GM12872 (cell line): Measurements from ENCODE around the gene PGBD5.

ENCODE experiments used
- TF ChIP-seq, protein P1 (sequence below): IDR thresholded peaks from 3 replicates; pipeline ENCODE4 v1.5.1; 2011; ENCODE audit warnings: low read depth, mild to moderate bottlenecking, low read length, moderate library complexity; ENCODE audit not compliant: insufficient read depth

The PGBD5 gene

DNA sequence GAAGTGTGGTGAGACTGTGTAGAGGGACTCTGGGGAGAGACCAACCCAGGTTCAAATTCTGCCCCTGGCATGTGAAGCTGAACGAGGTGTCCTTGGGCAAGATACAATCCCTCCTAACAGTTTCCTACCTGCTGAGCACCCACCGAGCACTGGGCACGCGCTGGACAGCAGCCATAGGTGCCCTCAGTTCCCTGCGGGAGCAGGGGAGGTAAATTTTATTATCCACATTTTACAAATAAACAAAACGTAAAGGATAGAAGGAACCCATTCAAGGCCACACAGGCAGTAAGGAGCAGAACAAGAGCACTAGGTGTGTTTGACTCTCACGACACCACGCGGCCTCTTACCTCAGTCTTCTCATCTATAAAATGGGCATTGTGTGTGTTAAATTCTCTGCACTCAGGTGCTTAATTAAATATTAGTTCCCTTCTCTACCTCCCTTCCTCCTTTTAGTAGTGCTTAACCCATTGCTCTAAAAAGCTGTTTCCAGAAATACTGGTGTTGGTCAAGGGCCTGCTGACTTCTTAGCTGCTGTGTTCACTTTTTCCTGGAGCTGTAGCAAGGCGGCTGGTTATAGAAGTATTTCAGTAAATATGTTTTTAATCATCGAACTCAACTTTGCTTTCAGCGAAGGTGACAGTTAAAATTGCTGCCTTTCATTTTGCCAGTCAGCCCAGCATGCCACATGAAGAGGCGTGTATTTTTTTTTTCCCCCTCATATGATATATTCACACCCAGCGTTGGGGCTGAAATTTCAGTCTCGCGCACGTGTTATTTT lies 41.6 kb downstream of the PGBD5 start:
- TF ChIP-seq, protein P1, sequence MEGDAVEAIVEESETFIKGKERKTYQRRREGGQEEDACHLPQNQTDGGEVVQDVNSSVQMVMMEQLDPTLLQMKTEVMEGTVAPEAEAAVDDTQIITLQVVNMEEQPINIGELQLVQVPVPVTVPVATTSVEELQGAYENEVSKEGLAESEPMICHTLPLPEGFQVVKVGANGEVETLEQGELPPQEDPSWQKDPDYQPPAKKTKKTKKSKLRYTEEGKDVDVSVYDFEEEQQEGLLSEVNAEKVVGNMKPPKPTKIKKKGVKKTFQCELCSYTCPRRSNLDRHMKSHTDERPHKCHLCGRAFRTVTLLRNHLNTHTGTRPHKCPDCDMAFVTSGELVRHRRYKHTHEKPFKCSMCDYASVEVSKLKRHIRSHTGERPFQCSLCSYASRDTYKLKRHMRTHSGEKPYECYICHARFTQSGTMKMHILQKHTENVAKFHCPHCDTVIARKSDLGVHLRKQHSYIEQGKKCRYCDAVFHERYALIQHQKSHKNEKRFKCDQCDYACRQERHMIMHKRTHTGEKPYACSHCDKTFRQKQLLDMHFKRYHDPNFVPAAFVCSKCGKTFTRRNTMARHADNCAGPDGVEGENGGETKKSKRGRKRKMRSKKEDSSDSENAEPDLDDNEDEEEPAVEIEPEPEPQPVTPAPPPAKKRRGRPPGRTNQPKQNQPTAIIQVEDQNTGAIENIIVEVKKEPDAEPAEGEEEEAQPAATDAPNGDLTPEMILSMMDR, result no peak

DNA sequence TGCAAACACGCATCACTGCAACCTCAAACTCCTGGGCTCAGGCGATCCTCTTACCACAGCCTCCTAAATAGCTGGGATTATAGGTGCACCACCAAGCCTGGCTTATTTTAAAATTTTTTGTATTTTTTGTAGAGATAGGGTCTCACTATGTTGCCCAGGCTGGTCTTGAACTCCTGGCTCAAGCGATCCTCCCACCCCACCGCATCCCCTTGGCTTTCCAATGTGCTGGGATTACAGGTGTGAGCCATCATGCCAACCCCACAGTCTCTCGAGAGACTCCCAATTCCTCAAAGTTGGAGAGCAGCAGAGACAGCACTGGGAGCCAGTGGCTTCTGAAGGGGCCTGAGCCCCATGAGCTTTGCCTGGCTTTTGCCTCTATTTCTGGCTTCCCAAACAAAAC lies 42.7 kb downstream of the PGBD5 start:
- TF ChIP-seq, protein P1, result no peak

DNA sequence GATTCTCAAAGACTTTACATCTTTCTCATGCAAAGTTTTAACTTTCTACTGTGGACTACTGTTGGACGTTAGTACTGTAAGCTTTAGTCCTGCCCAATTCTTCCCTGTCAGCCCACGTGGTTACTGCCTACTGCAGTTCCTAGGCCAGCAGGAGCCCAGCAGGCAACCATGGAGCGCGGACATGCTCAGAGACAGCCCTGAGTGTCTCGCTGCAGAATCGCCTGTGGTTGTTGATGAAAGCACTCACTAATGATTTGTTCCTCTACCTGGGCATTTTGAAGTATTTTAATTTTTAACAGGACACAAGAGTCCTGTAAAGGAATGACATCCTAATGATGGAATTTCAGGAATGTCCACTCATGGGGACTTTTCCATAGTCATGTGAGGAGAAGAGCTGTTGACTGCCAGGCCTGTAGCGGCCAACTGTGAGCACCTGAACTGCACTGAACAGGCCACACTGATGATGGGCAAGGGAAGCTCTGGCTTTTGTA lies 44.1 kb downstream of the PGBD5 start:
- TF ChIP-seq, protein P1, result no peak

DNA sequence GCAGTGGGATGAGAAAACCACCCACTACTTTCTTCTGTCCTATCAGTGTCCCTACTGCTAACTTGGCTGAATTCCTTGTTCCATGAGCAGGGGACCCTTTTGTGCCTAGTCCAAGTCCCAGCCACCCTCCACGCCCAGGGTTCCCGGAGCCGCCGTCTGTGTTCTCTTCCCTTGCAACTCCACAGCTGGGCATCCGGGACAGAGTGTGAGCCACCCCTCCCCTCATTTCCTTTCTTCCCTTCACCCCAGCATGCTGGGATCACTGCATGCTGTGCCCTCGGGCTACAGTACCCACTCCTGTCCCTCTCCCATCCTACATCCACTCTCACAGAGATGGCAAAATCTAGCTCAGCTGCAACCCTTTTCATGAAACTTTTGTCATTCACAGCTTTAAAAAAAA lies 44.5 kb downstream of the PGBD5 start:
- TF ChIP-seq, protein P1, result no peak

DNA sequence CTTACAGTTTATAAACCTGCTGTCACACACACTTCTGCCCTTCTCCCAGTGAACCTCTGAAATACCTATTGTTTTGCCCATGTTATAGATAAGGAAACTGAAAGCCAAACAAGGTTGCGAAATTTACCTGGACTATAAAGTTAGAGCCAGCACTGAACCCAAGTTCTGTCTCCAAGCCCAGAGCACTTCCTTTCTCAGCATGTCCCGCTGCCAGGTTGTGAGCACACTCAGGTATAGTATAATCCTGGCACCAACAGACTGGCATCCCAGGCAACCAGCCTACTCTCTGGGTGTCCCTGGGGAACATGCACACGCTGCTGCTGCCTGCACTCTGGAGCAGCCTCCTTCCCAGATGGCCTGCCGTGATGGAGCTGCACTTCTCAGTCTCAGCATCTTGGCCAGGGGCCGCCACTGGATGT lies 45.1 kb downstream of the PGBD5 start:
- TF ChIP-seq, protein P1, result no peak

DNA sequence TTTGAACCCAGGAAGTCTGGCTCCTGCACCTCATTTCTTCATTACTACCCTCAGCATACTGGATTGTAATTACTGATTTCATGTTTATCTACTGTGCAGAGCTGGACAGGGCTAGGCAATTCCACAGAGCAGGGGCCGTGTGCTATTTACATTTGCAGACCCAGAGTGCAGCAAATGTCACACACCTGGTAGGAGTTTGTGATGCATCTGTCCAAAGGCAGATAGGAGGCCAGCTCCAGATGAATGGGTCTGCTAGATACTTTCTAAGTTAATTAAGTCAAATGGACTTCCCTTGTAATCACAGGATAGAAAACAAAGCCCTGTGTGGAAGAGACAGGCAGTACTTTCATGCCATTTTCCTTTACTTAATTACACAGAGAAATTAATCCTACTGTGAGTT lies 46.2 kb downstream of the PGBD5 start:
- TF ChIP-seq, protein P1, result no peak

DNA sequence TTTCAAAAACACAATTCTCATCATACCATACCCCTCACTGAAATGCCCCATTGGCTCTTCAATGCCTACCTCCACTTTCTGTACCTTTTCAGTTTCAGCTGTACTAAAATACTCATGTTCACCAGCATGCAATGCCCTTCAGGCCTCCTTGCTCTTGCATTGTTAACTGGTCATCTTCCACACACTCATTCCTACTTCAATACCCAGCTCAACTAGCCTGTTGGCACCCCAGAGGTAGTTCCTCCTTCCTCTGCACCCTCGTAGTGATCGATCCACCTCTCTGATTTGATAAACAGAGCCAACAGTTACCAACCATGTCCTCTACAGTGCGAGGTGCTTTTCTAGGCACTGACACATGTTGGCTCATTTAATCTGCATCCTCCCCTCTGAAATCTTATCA lies 46.7 kb downstream of the PGBD5 start:
- TF ChIP-seq, protein P1, result no peak

DNA sequence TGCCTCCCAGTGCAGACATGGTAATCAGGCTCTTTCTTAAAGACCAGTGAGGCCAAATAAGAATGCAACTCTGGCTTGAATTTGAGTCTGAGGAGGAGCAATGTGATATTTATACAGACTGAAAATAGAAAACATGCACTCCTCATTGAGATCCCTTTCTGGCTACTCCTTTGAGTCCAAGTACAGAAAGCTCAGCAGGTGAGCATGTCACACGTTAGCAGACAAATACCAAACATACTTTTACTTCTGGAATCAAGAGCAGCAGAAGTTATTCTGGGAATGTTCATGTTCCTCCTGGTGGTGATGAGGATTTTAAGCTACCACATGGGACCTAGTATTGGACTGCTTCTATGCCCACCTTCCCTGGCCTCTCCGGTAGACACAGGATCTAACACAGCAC lies 48.3 kb downstream of the PGBD5 start:
- TF ChIP-seq, protein P1, result no peak
